ENCODE data around the gene SCYL1. TPM values are rescaled to one million over a fixed set of nuclear protein-coding genes. Genes with fewer than 3 reads are reported as not detected.

SCYL1 gene
- total and polyA plus RNA-seq, 2 of the 4 experiments (the other 2 are of a cell fraction) = 96.4 to 150 TPM

DNA sequence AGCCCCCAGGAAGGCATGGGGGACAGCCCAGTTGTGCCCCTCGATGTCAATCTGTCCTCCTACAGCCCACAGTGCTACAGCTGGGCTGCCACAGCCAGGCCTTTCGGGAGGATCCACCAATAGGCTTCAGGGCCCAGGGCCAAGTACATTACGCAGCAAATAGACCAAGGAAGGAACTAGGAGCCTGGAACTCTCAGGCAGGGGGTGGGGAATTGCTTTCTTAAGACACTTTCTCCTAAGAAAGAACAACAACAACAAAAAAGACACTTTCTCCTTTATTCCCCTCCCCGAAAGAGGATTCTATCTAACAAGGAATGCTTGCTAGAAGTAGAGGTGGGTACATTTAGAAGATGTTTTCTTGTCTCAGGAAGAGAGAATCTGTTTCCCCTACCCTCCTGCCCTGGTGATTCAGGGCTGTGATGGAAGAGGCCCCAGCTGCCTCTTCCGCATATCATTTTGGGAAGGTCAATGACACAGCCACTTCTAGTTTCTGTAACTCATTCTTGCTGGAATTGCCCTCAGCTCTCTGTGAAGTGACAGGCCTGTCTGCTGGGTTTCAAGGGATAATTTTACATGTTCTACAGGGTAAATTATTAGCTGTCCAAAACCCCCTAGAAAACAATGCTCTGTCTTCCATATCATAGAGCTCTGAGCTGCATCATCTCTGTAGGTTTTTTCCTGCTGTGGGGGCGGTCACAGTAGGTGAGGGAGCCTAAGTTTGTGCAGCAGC is 32.1 kb upstream of the SCYL1 start:
- H3K9me1 ChIP-seq (ENCODE audit: insufficient read depth, low read length) = peaks cover 14% of the 10 kb centered on the region
- ATAC-seq (ENCODE audit: low read depth) = peak; percentile 13
- H3K4ac ChIP-seq (ENCODE audit: low read depth, low read length) = peak overlapping the region; percentile 100
- peak overlapping the region; percentile 96 for H4K91ac ChIP-seq (ENCODE audit: insufficient read depth, low read depth, low read length)
- peaks cover 53% of the 10 kb centered on the region for H3K4me1 ChIP-seq (ENCODE audit: control insufficient read depth, insufficient read depth, low read length)
- peak overlapping the region; percentile 88 for H2AK9ac ChIP-seq (replicated peaks; ENCODE audit: low read depth, low read length, poor library complexity)
- H3K9me3 ChIP-seq (ENCODE audit: control insufficient read depth, insufficient read depth, low read length) = no peaks in the 10 kb centered on the region
- peak overlapping the region; percentile 4 for H2AFZ ChIP-seq (replicated peaks; ENCODE audit: low read length, poor library complexity)
- H2BK15ac ChIP-seq (ENCODE audit: low read depth, low read length) = peak overlapping the region; percentile 95; the same call in 2 of the 3 replicates
- H3K23ac ChIP-seq (ENCODE audit: low read depth, low read length) = peak overlapping the region; percentile 98
- peak; percentile 89 for DNase-seq
- peak overlapping the region; percentile 98 for H3K27ac ChIP-seq (ENCODE audit: insufficient read depth, low read length)
- CTCF ChIA-PET = interaction anchor here (0.5 to 2.4 kb wide), 2 partner anchors 13 to 28 kb away, joined by 6 to 11 read pairs; no protein-coding TSS in a partner anchor
- H2BK5ac ChIP-seq (ENCODE audit: low read depth, low read length, poor library complexity, severe bottlenecking) = peak overlapping the region; percentile 98
- H2AK5ac ChIP-seq (ENCODE audit: low read depth, low read length) = peak overlapping the region; percentile 100
- H3K27me3 ChIP-seq (ENCODE audit: control insufficient read depth, insufficient read depth, low read length) = no peaks in the 10 kb centered on the region
- 0 out of 2 replicates have a peak, but pooled peaks have one; percentile 9 for TF ChIP-seq MAFK (IDR thresholded peaks at IDR 0.05; ENCODE audit: low read depth, low read length)
- peak; percentile 62; the same call in 1 of the 2 replicates for TF ChIP-seq NFE2L2 (IDR thresholded peaks at IDR 0.05; ENCODE audit: low read depth, low read length)
- TF ChIP-seq, protein P1, sequence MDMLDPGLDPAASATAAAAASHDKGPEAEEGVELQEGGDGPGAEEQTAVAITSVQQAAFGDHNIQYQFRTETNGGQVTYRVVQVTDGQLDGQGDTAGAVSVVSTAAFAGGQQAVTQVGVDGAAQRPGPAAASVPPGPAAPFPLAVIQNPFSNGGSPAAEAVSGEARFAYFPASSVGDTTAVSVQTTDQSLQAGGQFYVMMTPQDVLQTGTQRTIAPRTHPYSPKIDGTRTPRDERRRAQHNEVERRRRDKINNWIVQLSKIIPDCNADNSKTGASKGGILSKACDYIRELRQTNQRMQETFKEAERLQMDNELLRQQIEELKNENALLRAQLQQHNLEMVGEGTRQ (IDR thresholded peaks at IDR 0.05; ENCODE audit: low read depth, low read length) = 0 out of 2 replicates have a peak, but pooled peaks have one; percentile 6
- peak; percentile 88 for TF ChIP-seq POLR2A (IDR thresholded peaks at IDR 0.05; ENCODE audit: low read depth, low read length)
- TF ChIP-seq SMC3 (IDR thresholded peaks at IDR 0.05; ENCODE audit: low read depth, low read length) = no peak
- TF ChIP-seq BHLHE40 (IDR thresholded peaks at IDR 0.05; ENCODE audit: low read depth, low read length) = peak; percentile 39; the same call in 1 of the 2 replicates
- TF ChIP-seq RFX5 (IDR thresholded peaks at IDR 0.05; ENCODE audit: low read depth, low read length) = no peak
- 0 out of 2 replicates have a peak, but pooled peaks have one; percentile 5 for TF ChIP-seq CEBPB (IDR thresholded peaks at IDR 0.05; ENCODE audit: low read depth, low read length)
- TF ChIP-seq FOS (IDR thresholded peaks at IDR 0.05; ENCODE audit: low read depth, low read length) = no peak; the same call in 1 of the 2 replicates
- no peak overlapping the region for H3K4me3 ChIP-seq (ENCODE audit: insufficient read depth, low read depth, low read length)
- intact Hi-C loops (cut with micrococcal nuclease) (loop anchor here (1.0 kb wide), 1 partner anchor 16 kb away; no protein-coding TSS in a partner anchor), in situ Hi-C loops (cut with MboI; ENCODE audit: low sequenced_read_pairs) (no loop called here), dilution Hi-C loops (cut with HindIII; ENCODE audit: low sequenced_read_pairs, unreplicated experiment) (no loop called here)
- no TSS peak for BruUV-seq (replicated peaks)
- peak overlapping the region; percentile 92 for H3K56ac ChIP-seq (ENCODE audit: extremely low read depth, insufficient read depth, low read length)
- H3K79me1 ChIP-seq (ENCODE audit: low read depth in 1 of 2, low read length in 2 of 2) = peaks cover 11 to 57% of the 10 kb centered on the region in 2 experiments
- H2BK120ac ChIP-seq (ENCODE audit: low read depth, low read length) = peak overlapping the region; percentile 99
- H2BK20ac ChIP-seq (ENCODE audit: low read depth, low read length) = peak overlapping the region; percentile 76
- peak overlapping the region; percentile 90 for H3K14ac ChIP-seq (replicated peaks; ENCODE audit: low read depth, low read length)
- H4K8ac ChIP-seq (ENCODE audit: low read depth in 2 of 2, low read length in 2 of 2) = peak overlapping the region; percentile 56 to 97
- POLR2A ChIA-PET (ENCODE audit: unreplicated experiment) = interaction anchor here (0.8 to 9.6 kb wide), 5 partner anchors 10 to 72 kb away, joined by 3 to 400 read pairs (median 12); partner anchors contain the start of genes MALAT1 and NEAT1
- WGBS, 2 experiments (ENCODE audit: extremely low coverage in 2 of 2, insufficient read length in 1 of 2) = no CpG with 5 or more reads among the region's 6 CpGs
- peak overlapping the region; percentile 59 for H3K9ac ChIP-seq (ENCODE audit: low read depth, low read length)
- H3K36me3 ChIP-seq (ENCODE audit: control insufficient read depth, insufficient read depth, low read length) = no peaks in the 10 kb centered on the region
- H4K20me1 ChIP-seq (ENCODE audit: insufficient read depth, low read length) = no peaks in the 10 kb centered on the region; the same call in 1 of the 2 replicates
- peak overlapping the region; percentile 57 for H3K4me2 ChIP-seq (ENCODE audit: low read depth, low read length)
- peak overlapping the region; percentile 92 for H3K18ac ChIP-seq (ENCODE audit: low read depth, low read length)
- peak overlapping the region; percentile 76 for H4K5ac ChIP-seq (ENCODE audit: low read depth, low read length)

Measured in IMR-90 (cell line).